Ovary (tissue), 3 donors: ENCODE results near the gene APIP.

ENCODE experiments used
- POLR2A ChIP-seq: fragments of 450-650 bp; IDR thresholded peaks from one replicate; pipeline ENCODE4 v1.6.1; 2017; ENCODE audit warnings: antibody characterized with exemption, mild to moderate bottlenecking, moderate library complexity
- TF ChIP-seq, protein P1 (sequence below), 3 donors: fragments of 450-650 bp in 2 of 3; fragments of 200-600 bp in 1 of 3; IDR thresholded peaks; one replicate each; pipeline versions ENCODE4 v1.5.1 to v1.8.0; 2016 to 2022; ENCODE audit warnings: antibody characterized with exemption in 3 of 3, mild to moderate bottlenecking in 1 of 3
- donor health status: DM: no; HTN: no; CAD: no.

DNA sequence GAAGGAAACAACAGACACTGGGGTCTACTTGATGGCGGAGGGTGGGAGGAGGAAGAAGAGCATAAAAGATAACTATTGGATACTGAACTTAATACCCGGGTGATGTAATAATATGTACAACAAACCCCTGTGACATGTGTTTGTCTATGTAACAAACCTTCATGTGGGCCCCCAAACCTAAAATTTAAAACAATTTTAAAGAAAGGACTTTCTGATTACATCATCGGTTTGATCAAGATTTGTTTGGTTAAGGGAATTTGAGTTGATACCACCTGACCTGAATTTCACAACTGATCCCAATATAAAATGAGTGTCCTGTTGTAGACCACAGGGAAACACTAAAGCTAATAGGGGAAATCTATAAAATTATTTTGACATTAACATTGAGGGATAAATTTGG, 34.3 kb downstream of the APIP start:
- TF ChIP-seq, protein P1, sequence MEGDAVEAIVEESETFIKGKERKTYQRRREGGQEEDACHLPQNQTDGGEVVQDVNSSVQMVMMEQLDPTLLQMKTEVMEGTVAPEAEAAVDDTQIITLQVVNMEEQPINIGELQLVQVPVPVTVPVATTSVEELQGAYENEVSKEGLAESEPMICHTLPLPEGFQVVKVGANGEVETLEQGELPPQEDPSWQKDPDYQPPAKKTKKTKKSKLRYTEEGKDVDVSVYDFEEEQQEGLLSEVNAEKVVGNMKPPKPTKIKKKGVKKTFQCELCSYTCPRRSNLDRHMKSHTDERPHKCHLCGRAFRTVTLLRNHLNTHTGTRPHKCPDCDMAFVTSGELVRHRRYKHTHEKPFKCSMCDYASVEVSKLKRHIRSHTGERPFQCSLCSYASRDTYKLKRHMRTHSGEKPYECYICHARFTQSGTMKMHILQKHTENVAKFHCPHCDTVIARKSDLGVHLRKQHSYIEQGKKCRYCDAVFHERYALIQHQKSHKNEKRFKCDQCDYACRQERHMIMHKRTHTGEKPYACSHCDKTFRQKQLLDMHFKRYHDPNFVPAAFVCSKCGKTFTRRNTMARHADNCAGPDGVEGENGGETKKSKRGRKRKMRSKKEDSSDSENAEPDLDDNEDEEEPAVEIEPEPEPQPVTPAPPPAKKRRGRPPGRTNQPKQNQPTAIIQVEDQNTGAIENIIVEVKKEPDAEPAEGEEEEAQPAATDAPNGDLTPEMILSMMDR (IDR thresholded peaks at IDR 0.05), result no peak
- TF ChIP-seq POLR2A, result no peak
